Activated naive CD4-positive, alpha-beta T cell treated with anti-CD3 and anti-CD28 coated beads, Interleukin-2, amount 50 U/mL, for 16 hours (primary cell): ENCODE results near the gene ODAD3.
"Not testable (repeated sequence)": the region's sequence is repeated elsewhere in the genome, so short reads cannot be mapped to it uniquely, and the experiment has no call there.

Experiments used
- DNase-seq: peaks from one replicate; pipeline ENCODE4 v3.0.0-alpha.2; 2020

ODAD3 gene

DNA sequence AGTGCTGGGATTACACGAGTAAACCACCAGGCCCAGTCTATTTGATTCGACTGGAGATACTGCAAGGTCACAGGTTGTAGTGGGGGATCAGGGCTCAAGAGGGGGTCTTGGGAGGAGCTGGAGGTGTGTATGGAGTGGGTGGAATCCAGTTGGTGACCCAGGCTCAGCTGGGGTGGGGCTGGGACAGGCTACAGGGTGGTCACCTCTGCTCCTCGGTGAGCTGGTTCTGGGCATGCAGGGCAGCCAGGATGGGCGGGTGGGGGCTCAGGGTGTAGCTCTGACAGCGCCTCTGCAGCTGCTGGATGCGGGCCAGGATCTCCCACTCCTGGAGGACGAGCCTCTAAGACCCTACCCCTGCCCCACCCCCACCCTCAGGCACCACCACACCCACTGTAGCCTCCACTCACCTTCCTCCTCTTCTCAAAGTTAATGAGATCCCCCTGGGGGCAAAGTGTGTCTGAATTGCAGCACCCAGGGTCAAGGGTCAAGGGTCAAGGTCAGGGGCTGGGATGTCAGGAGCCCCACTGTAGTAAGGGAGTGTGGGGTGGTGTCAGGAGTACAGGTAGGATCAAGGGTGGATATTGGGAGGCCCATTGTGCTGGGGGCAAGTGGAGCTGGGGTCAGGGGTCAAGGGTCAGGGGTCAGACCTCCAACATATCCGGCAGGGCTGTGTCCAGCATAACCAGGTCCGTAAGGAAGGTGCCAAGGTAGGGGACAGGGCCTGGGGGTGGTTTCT lies 32.9 kb downstream of the ODAD3 start:
- no peak for DNase-seq

GRCh38 chr19:11400798-11401197 lies 34.1 kb downstream of the ODAD3 start:
- DNase-seq, result no peak

GRCh38 chr19:11399667-11400066 lies 35.3 kb downstream of the ODAD3 start:
- DNase-seq, result no peak

DNA sequence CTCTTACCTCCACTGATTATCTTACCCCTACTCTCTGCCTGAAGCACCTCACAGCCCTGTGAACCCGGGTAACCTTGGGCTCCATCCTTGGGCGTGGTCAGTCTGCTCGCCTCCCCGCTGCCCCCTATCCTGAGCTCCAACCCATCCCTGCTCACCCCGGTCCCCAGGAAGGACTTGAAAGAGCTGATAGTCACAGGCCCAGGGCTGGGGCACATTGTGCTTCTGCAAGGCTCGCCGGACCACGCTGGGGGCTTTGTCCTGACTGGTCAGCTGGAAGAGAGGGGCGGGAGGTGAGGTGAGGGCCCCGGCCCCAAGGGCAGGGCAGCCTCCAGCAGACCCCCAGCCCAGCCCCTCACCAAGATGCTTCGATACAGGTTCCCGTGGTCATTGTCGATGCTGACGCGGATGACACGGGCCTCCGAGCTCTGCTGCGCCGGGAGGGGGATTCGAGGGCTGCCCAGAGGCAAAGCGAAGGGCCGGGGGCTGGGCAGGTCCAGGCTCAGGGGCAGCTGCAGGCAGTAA lies 37.8 kb downstream of the ODAD3 start:
- no peak for DNase-seq

- no peak for DNase-seq
Measured at GRCh38 chr19:11390933-11391680, 43.8 kb downstream of the ODAD3 start.

DNA sequence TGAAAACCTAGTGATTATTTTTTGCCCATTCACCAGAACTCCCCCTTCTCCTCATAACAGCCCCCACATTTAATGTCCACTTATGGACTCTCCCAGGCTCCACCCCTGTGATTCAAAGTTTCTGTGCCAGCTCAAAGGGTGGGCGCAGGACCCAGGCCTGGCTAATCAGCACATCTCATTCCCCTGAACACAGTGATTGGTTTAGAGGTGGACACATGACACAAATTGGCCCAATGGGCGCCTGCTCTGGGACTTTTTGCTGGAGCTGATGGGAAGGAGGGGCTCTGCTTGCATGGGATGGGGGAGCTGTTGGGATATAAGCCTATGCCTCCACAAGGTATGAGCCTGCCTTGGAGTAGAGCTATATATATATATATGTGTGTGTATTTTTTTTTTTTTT lies 44.6 kb downstream of the ODAD3 start:
- no peak for DNase-seq

DNA sequence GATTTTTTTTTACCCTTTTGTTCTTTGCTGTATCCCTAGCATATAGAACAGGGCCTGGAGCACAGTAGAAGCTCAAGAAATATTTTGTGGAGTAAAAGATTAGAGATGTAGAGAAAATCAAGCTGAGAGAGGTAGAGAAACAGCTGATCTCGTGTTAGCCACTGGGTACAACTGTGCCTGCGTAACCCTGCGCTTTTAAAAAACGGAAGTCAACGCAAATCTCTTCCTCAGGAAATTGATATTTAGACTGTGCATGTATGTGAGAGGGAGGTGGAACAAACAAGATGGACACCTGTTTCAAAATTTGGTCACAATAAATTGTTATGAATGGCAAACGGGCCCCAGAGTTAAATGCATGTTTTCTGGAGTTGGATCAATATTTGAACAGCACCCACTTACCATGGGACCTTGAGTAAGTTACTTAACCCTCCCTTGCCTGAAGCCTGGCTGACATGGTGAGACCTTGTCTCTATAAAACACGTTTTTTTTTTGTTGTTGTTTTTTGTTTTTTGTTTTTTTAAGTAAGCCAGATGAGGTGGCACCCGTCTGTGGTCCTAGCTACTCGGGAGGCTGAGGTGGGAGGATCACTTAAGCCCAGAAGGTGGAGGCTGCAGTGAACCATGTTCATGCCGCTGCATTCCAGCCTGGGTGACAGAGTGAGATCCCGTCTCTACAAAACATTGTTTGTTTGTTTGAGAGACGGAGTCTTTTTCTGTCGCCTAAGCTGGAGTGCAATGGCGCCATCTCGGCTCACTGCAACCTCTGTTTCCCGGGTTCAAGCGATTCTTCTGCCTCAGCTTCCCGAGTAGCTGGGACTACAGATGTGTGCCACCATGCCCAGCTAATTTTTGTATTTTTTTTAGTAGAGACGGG lies 47.5 kb downstream of the ODAD3 start:
- DNase-seq, result no peak

DNA sequence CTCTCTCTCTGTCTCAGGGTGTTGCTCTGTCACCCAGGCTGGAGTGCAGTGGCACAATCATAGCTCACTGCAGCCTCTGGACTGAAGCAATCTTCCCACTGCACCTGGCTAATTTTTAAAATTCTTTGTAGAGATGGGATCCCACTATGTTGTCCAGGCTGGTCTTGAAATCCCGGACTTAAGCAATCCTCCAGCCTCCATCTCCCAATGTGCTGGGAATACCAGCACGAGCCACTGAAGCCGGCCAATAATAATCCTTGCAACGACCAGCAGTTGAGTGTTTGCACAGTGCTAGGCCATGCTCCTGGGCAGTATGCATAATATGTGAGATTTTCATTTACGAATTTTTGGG lies 50.2 kb downstream of the ODAD3 start:
- no peak for DNase-seq

GRCh38 chr19:11383706-11384048 lies 51.2 kb downstream of the ODAD3 start:
- no peak for DNase-seq

- DNase-seq, result peak; percentile 45
Measured at GRCh38 chr19:11382898-11383705, 51.8 kb downstream of the ODAD3 start.

GRCh38 chr19:11380653-11381537 lies 54.0 kb downstream of the ODAD3 start:
- DNase-seq, result peak; percentile 96

DNA sequence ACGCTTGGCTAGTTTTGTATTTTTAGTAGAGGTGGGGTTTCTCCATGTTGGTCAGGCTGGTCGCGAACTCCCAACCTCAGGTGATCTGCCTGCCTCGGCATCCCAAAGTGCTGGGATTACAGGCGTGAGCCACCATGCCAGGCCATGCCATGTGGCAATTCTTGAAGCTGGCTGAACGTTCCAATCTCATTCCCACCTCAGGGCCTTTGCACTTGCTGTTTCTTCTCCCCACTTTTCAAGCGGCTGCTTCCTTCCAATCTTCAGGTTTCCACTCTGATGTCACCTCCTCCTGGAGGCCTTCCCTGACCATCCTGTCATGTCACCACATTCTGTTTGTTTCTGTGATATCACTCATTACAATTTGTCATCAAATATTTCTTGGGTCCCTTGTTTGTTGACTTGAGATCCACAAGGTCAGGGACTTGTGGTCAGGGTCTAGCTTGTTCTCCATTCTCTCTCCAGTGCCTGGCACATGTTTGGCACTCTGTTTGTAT lies 55.0 kb downstream of the ODAD3 start:
- DNase-seq, result no peak

GRCh38 chr19:11379269-11379845 lies 55.6 kb downstream of the ODAD3 start:
- not testable (repeated sequence) for DNase-seq

DNA sequence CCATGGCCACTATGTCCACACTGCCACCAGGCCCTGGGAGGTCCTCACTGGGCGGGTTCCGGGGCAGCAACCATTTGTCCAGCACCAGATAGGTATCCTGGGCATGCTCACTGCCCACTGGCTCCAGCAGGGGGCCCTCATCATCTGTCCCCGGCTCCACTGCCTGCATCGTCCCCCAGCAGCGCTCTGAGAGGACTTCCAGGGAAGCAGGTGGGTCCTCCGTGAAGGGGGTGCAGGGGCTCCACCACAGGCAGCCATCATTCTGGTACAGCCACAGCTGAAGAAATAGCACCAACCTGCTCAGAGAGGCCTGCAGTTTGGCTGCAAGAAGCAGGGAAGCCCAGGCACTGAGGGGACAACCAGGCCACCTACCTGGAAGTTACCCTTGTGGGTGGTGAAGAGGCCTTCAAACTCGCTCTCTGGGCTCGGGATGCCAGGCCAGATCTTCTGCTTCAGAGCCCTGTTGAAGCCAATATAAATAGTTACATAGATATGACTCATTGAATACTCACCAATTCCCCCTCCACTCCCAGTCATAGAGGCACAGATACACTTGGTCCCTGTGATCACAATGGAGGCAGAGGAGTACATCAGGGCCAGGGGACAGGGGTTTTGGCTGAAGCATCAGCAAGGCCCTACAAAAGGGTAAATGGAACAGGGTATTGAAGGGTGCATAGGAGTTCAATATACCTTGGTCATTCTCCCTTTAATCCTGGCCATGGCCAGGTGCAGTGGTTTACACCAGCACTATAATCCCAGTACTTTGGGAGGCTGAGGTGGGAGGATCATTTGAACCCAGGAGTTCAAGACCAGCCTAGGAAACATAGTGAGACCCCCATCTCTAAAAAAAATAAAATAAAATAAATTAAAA lies 56.4 kb downstream of the ODAD3 start:
- DNase-seq, result no peak

GRCh38 chr19:11377756-11378155 lies 57.2 kb downstream of the ODAD3 start:
- DNase-seq, result no peak

GRCh38 chr19:11377237-11377636 lies 57.7 kb downstream of the ODAD3 start:
- DNase-seq, result peak; percentile 35

- DNase-seq, result peak; percentile 72
Measured at GRCh38 chr19:11375143-11375948, 59.6 kb downstream of the ODAD3 start.

DNA sequence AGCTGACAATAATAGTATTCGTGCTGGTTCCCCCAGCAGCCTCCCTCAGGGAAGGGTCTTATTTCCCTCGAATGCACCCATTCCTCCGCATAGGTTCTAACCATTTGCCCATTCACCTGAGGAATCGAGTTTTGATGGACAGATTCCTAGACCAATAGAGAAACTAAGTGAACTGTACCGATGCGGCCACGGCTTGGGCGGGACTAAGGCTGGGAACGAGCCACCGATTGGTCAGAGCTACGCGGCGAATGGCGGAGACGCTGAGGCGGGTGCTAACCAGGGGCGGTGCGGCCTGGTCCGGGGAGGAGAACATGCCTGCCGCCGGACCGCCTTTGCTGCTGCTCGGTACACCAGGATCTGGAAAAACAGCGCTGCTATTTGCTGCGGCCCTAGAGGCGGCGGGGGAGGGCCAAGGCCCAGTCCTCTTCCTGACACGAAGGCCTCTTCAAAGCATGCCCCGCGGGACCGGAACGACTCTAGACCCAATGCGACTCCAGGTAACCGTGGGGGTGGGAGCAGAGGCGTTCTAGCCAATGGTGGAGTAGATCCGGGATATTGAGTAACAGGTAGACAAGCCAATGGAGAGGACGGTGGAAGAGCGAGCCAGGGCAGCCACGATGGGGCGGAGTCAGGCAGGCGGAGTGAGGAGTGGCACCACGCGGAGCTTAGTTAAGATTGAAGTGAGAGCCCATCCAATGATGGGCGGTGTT lies 60.3 kb downstream of the ODAD3 start, which contains the start of gene SWSAP1:
Gene SWSAP1, plus strand, starts transcription at position 234 of the 710 bp plus-strand sequence. Its CDS starts 15 bp downstream, at position 249.
- peak; percentile 98 for DNase-seq
